HG03139 (cell line): Measurements from ENCODE around the gene SLC16A13.
"Not testable (repeated sequence)": the region's sequence is repeated elsewhere in the genome, so short reads cannot be mapped to it uniquely, and the experiment has no call there.

ENCODE experiments used
- ATAC-seq: cut with Tn5 transposase; IDR thresholded peaks from one replicate; pipeline ENCODE4 v1.9.1; 2021; ENCODE audit not compliant: unreplicated experiment

The SLC16A13 gene

DNA sequence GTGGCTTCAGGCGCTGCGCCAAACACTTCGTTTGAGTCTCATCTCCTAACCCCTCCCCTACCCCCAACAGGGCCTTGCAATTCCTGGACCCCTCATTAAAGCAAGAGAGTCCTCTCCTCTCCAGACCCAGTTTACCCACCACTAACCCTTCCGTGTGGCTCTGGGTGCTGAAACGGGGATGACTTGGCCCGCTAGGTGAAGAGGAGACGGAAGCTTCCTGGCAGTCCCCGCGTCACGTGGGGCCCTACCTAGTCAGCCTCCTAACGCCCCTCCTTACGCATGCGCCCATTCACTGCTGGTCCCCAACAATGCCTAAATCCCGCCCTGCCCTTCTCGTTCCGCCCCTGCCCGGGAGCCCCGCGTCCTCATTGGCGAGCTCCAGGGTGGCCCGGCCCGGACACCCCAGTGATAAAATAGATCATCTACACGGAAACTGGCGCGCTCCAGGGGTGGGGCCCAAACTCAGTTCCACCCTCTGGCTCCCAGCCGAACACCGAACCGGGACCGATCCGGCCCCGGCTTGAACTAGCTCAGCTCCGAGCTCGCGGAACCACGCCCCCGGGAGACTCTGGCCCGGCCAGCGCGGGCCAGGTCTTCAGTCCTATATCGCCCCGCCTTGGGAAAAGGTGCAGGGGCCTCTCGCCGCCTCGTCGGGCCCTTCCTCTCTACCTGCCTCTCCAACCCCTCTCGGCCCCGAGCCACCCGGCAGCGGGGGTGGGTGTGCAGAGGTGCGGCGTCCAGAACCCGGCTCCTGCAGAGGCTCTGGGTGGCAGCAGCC is at the start of gene SLC16A13:
SLC16A13 (plus strand) TSS at position 425 of the 778 bp plus-strand sequence. CDS start 368 bp downstream, outside the sequence.
- ATAC-seq, result peak; percentile 91

DNA sequence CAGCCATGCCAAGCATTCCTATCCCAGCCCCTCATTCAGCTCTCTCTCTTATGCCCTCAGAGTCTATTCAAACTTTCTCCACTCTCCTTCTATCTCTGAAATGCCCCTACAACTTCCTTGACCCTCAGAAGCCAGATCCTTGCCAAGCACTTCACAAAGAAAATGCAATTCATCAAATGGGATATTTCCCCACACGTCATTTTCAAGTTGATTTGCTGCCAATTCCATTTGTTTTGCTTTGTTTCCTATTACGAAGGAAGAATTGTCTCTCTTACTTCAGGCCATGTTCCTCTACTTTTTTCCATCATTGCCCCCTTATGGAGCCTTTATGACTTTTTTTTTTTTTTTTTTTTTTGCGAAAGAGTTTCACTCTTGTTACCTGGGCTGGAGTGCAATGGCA is 49.1 kb upstream of the SLC16A13 start:
- ATAC-seq, result no peak

DNA sequence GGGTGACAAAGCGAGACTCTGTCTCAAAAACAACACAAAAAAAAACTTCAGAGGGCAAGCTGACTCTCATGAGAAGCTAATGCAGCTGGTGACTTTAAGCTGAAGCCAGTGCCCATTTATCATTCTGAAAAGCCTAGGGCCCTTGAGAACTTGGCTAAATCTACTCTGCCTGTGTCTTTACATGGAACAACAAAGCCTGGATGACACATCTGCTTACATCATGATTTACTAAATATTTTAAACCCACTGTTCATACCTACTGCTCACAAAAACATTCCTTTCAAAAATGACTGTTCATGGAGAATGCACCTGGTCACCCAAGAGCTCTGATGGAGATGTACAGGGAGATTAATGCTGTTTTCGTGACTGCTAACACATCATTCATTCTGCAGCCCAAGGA is 46.0 kb upstream of the SLC16A13 start:
- ATAC-seq, result no peak

- not testable (repeated sequence) for ATAC-seq
Measured at GRCh38 chr17:6993613-6994056, 42.2 kb upstream of the SLC16A13 start.

DNA sequence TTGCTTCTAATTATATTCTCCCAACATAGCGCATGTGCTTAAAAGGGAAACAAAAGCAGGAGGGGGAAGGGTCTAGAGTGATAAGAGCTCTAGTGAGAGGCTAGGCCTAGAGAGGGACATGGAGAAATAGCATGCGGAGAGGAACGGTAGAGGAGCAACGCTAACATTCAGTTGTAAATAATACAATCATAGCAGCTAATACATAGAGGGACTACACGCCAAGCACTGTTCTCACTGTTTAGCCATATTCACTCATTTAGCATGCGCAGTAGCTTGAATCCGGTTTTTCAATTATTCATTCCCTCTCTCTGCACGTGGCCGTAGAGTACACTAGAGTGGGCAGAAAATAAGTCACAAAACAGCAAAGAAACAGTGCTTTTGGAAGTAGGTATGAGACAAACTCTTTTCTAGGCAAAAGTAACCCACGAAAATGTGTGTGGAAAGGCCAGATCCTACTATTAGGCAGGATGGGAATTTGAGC is 41.7 kb upstream of the SLC16A13 start:
- no peak for ATAC-seq

DNA sequence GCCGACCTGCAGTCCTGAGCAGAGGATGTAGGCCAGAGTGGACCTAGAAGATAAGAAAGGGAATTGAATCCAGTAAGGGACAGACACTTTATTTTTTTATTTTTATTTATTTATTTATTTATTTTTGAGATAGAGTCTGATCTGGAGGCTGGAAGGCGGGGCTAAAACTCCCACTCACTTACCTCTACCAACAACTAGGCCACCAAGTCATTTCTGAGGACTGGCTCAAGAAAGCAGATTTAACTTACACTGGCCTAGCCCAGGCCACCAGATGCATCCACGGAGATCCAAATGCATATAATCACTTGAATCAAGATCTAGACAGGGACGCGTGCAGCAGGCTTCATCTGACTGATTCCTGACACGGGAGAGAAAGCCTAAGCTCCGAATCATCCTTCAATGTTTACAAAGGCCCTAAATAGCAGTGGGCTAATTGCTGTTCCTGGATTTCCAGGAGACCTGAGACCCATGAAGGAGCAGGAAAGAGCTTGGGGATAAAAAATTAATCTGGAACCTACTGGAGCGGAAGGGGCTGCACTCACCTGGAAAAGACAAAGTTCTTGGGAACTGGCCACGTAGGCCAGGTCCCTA is 41.1 kb upstream of the SLC16A13 start:
- ATAC-seq, result no peak

DNA sequence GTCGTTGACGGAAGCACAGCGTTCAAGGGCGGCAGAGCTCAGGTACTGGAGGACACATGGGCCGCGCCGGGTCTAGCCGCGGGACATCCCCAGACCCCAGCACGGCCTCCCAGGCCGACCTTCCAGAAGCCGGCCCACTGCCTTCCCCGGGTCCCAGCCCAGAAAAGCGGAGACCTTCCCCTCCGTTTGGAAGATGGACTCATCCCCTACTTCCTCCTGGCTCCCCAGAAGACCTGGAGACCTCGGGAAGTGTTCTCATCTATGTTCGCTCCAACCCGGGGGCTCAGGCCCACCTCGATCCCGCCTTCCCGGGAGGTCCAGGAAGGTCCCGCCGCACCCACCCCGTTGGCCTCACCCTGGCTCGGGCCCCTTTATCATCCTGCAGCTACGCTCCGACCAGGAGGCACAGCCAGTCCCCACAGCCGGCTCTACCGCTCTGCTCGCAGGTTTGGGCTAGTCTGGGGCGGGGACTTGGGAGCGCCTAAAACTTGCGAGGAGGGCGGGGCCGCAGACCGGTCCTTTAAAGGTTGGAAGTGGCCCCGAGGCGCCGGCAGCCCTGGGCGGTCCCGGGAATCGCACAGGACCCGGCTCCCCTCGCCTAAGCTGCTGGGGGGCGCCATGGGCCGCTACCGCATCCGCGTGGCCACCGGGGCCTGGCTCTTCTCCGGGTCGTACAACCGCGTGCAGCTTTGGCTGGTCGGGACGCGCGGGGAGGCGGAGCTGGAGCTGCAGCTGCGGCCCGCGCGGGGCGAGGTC is 40.1 kb upstream of the SLC16A13 start, which contains the start of gene ALOX12:
ALOX12 (plus strand) TSS at position 550 of the 756 bp plus-strand sequence; CDS start at position 619, 69 bp downstream.
- ATAC-seq, result no peak

DNA sequence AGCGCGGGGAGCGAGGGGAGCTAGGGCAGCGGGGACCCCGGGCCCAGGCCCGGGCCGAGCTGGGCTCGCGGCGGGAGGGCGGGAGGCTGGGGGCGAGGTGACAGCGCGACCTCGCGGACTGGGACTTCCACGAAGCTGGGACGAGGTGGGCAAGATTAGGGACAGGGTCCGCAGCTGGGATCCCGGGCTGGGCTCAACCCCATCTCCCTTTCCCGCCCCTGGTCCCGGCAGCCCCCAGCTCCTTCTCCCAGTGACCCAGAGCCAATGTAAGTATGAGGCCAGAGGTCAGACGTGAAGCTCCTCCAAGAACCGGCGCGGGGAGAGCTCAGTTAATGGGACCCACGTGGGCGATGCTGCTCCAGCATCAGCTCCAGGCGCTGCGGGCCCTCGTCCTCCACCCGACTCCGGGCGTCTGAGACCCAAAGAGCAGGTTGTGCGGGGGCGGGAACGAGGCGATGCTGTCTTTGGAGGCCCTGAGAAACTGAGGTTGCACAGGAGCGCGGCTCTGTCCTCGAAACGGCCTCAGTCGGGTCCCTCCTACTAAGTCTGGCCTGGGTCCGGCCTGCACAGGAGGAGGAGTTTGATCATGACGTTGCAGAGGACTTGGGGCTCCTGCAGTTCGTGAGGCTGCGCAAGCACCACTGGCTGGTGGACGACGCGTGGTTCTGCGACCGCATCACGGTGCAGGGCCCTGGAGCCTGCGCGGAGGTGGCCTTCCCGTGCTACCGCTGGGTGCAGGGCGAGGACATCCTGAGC is 39.4 kb upstream of the SLC16A13 start:
- no peak for ATAC-seq

DNA sequence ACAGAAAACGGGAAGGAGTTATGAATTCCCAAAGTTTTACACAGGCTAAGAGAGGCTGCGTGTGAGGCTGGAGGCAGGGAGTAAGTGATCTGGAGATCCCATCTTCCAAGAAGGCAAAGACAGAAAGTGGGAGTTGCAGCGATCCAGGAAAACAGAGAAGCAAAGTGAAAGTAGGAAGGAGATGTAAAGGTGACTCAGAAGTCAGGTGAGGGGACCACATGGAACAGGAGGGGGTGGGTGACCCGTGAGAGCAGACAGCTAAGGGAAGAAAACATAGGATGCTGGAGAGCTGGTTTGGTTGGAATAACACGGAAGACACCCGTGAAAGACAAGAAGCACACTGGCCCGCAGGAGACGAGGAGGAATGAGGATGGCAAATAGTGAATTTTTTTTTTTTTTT is 38.6 kb upstream of the SLC16A13 start:
- ATAC-seq, result no peak

GRCh38 chr17:6998855-6999508 is 36.8 kb upstream of the SLC16A13 start:
- no peak for ATAC-seq

- no peak for ATAC-seq
Measured at GRCh38 chr17:7001318-7001961, 34.4 kb upstream of the SLC16A13 start.

- no peak for ATAC-seq
Measured at GRCh38 chr17:7002288-7003047, 33.3 kb upstream of the SLC16A13 start.

GRCh38 chr17:7003745-7004144 is 32.1 kb upstream of the SLC16A13 start:
- no peak for ATAC-seq

GRCh38 chr17:7004398-7005253 is 31.2 kb upstream of the SLC16A13 start:
- ATAC-seq, result no peak

GRCh38 chr17:7005716-7006115 is 30.1 kb upstream of the SLC16A13 start:
- ATAC-seq, result no peak

DNA sequence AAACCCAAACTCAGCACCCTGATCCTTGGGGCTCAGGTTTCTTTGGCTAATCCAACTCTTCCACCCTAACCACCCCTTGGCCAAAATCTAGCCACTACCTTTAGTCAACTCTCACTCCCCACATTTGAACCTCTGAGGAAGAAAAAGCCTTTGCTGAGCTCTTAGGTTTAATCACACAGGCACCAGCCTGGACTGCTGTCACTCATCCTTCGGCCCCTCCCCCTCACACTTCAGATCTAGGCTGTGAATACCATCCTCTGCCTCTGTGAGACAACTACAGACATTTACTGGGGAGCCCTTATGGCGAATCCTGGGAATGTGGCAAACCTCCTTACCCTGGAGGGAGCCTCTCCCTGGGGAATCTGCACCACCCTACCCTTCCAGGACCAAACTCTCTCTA is 28.7 kb upstream of the SLC16A13 start:
- no peak for ATAC-seq

DNA sequence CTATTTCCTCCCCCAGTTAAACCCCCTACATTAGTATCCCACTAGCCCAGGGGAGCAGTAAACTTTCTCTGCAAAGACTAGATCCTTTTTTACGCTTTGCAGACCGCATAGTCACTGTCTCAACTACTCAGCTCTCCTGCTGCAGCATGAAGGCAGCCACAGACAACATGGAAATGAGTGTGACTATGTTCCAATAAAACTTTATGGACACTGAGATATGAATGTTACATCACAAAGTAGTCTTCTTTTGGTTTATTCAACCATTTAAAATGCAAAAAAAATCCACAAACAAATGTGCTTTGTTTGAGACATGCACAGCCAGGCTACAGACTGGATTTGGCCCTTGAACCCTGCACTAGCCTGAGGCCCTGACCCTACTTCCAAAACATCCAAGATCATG is 25.3 kb upstream of the SLC16A13 start:
- no peak for ATAC-seq

DNA sequence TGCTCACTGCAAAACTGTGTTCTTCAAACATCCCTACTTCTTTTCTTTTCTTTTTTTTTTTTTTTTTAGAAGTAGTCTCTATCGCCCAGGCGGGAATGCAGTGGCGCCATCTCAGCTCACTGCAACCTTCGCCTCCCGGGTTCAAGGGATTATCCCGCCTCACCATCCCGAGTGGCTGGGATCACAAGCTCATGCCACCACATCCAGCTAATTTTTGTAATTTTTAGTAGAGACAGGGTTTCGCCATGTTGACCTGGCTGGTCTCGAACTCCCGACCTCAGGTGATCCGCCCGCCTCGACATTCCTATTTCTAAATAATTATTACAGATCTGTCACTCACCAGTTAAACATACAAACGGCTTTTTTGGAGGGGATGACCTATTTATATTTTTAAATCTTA is 24.4 kb upstream of the SLC16A13 start:
- no peak for ATAC-seq
